GM12865 (cell line): ENCODE measurements around the gene DNAH3.

Experiments used
- DNase-seq: peaks from one replicate; pipeline ENCODE4 v3.0.0; 2010; ENCODE audit warnings: low read depth
- H3K4me3 ChIP-seq: 2 replicates; pipeline ENCODE4 v1.5.1; 2011; ENCODE audit warnings: mild to moderate bottlenecking, low read depth, low read length, control low read depth
- CTCF ChIP-seq: IDR thresholded peaks from 2 replicates; pipeline ENCODE4 v1.5.1; 2011; ENCODE audit warnings: low read length, control low read depth, low read depth, inconsistent platforms; ENCODE audit not compliant: insufficient read depth; ENCODE audit errors: missing control alignments

DNAH3 gene

DNA sequence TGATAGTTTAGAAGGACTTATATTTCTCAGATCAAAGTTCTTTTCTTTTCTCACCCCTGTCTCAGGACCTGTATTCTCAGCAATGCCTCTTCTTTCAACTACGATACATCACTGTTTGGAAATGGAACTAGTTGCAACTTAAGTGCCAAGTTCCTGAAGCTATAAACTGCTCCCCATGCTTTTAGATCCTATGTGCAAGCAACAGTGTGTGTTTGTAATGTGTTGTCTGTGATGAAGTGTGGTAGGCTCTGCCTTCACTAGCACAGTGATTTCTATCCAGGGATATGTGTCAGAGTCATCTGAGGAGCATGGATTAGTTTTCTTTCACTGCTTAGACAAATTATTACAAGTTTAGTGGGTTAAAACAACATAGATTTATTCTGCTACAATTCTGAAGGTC, 42.3 kb upstream of the DNAH3 start:
- H3K4me3 ChIP-seq: no peak overlapping the region
- TF ChIP-seq CTCF: no peak
- DNase-seq: no peak

GRCh38 chr16:21190599-21190998, 40.0 kb upstream of the DNAH3 start:
- no peak for TF ChIP-seq CTCF
- no peak overlapping the region for H3K4me3 ChIP-seq
- no peak for DNase-seq

GRCh38 chr16:21190013-21190412, 39.4 kb upstream of the DNAH3 start:
- TF ChIP-seq CTCF: no peak
- no peak overlapping the region for H3K4me3 ChIP-seq
- DNase-seq: no peak

GRCh38 chr16:21189311-21189710, 38.7 kb upstream of the DNAH3 start:
- TF ChIP-seq CTCF: no peak

GRCh38 chr16:21186326-21186691, 35.7 kb upstream of the DNAH3 start:
- H3K4me3 ChIP-seq: no peak overlapping the region
- no peak for TF ChIP-seq CTCF
- DNase-seq: no peak

More at GRCh38 chr16:21189311-21189710, 38.7 kb upstream of the DNAH3 start:
- H3K4me3 ChIP-seq: no peak overlapping the region
- DNase-seq: no peak

GRCh38 chr16:21185659-21186325, 35.1 kb upstream of the DNAH3 start:
- TF ChIP-seq CTCF: no peak
- H3K4me3 ChIP-seq: no peak overlapping the region
- no peak for DNase-seq

DNA sequence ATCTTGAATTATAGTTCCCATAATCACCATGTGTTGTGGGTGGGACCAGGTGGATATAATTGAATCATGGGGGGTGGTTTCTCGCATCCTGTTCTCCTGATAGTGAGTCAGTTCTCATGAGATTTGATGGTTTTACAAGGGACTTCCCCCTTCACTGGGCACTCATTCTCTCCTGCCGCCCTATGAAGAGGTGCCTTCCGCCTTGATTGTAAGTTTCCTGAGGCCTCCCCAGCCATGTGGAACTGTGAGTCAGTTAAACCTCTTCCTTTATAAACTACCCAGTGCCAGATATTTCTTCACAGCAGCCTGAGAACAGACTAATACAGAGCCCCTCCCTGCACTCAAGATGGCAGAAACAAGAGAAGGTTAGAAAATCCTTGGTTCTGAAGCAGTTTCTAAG, 34.2 kb upstream of the DNAH3 start:
- no peak overlapping the region for H3K4me3 ChIP-seq
- DNase-seq: peak; percentile 39
- no peak for TF ChIP-seq CTCF
